GM23338 (cell line): ENCODE results near the gene ZNF469. TPM values are rescaled to one million over a fixed set of nuclear protein-coding genes. Genes with fewer than 3 reads are reported as not detected.

Experiments
- CREB1 ChIP-seq: fragments of 250-450 bp; sonication (Bioruptor Pico); IDR thresholded peaks from 2 replicates; pipeline ENCODE4 v1.5.0; 2020; ENCODE audit warnings: low read depth, mild to moderate bottlenecking, moderate library complexity
- CTCF ChIP-seq, 2 experiments: fragments of 200-600 bp in 1 of 2; sonication (generic) in 1 of 2; conservative IDR thresholded peaks; 2 replicates each; pipeline versions ENCODE4 v1.5.1 to v1.6.1; 2016 to 2017; ENCODE audit warnings: antibody characterized with exemption in 2 of 2, low read depth in 2 of 2, mild to moderate bottlenecking in 2 of 2, moderate library complexity in 1 of 2
- EZH2 ChIP-seq: fragments of 200-600 bp; sonication (generic); IDR thresholded peaks from one replicate; pipeline ENCODE4 v1.8.0; 2017; ENCODE audit warnings: antibody characterized with exemption, mild to moderate bottlenecking, low read depth; ENCODE audit not compliant: unreplicated experiment
- REST ChIP-seq: IDR thresholded peaks from one replicate; pipeline ENCODE4 v1.6.1; 2018; ENCODE audit warnings: antibody characterized with exemption; ENCODE audit not compliant: unreplicated experiment
- ZNF462 ChIP-seq: fragments of 250-450 bp; sonication (Bioruptor Pico); IDR thresholded peaks from 2 replicates; pipeline ENCODE4 v1.5.0; 2020; ENCODE audit warnings: mild to moderate bottlenecking, moderate library complexity
- polyA plus RNA-seq: library from polyadenylated mRNA; unstranded; fragments of >200 nt; fragmentation: Nextera tagmentation; extraction: Ambion mirVana; gene quantifications from 2 replicates; pipeline ENCODE4 v1.2.1, GENCODE V29; 2016
- total RNA-seq: library from RNA; depleted of rRNA; stranded (reverse); fragments of >200 nt; shearing (Covaris generic); gene quantifications from 2 replicates; pipeline ENCODE4 v1.2.3, GENCODE V29; 2014

ZNF469 gene
- total and polyA plus RNA-seq, 2 experiments from 2014 or later: 0.23 to 1.9 TPM

- TF ChIP-seq ZNF462 (CRISPR knock-in tag): no peak
- TF ChIP-seq CTCF (conservative IDR thresholded peaks at IDR 0.05; ENCODE audit: low read depth in 2 of 2): no peak
- TF ChIP-seq EZH2: no peak
- TF ChIP-seq REST: no peak
- no peak for TF ChIP-seq CREB1
Measured at GRCh38 chr16:88380099-88380498, 2.7 kb upstream of the ZNF469 start (continued).
